ENCODE results near the gene CUEDC2. TPM values are rescaled to one million over a fixed set of nuclear protein-coding genes. Genes with fewer than 3 reads are reported as not detected.
A peak's percentile ranks its signal among the peaks of the same experiment; 100 is the strongest.
"Not testable (repeated sequence)": the region's sequence is repeated elsewhere in the genome, so short reads cannot be mapped to it uniquely, and the experiment has no call there.

CUEDC2 gene
- total RNA-seq, 4 donors from 2014 or later: 61.4 to 84.3 (median 67.5) TPM

DNA sequence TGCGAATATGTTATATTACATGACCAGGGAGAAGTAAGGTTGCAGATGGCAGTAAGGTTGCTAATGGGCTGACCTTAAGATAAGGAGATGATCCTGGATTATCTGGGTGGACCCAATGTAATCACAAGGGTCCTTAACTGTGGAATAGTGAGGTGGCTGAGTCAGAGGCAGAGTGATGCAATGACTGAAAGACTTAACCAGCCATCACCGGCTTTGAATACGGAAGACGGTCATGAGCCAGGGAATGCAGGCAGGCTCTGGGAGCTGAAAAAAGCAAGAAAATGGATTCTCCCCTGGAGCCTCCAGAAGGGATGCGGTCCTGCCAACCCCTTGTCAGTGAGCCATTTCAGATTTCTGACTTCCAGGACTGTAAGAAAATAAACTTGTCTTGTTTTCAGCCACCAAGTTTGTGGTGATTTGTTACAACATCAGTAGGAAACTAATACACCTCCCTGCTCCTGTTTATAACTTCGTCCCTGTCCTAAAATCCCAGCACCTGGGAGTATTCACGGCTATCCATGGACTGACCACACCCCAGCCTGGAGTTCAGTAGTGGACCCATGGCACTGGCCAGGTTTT is 23.6 kb upstream of the CUEDC2 start:
- peaks cover 0 to 13% (median 9%) of the 10 kb centered on the region in 3 donors for H3K4me1 ChIP-seq
- no peak overlapping the region for H3K4me3 ChIP-seq
- H3K36me3 ChIP-seq: no peaks in the 10 kb centered on the region
- peak; percentile 57 for ATAC-seq
- TF ChIP-seq, protein P1, sequence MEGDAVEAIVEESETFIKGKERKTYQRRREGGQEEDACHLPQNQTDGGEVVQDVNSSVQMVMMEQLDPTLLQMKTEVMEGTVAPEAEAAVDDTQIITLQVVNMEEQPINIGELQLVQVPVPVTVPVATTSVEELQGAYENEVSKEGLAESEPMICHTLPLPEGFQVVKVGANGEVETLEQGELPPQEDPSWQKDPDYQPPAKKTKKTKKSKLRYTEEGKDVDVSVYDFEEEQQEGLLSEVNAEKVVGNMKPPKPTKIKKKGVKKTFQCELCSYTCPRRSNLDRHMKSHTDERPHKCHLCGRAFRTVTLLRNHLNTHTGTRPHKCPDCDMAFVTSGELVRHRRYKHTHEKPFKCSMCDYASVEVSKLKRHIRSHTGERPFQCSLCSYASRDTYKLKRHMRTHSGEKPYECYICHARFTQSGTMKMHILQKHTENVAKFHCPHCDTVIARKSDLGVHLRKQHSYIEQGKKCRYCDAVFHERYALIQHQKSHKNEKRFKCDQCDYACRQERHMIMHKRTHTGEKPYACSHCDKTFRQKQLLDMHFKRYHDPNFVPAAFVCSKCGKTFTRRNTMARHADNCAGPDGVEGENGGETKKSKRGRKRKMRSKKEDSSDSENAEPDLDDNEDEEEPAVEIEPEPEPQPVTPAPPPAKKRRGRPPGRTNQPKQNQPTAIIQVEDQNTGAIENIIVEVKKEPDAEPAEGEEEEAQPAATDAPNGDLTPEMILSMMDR (IDR thresholded peaks at IDR 0.05): no peak
- no peak overlapping the region for H3K27ac ChIP-seq
- WGBS, 2 donors (ENCODE audit: low coverage in 1 of 2): 77 to 83% methylated on average over 2 to 7 of the region's 7 CpGs
- H3K9me3 ChIP-seq: no peaks in the 10 kb centered on the region
- H3K27me3 ChIP-seq: no peaks in the 10 kb centered on the region

DNA sequence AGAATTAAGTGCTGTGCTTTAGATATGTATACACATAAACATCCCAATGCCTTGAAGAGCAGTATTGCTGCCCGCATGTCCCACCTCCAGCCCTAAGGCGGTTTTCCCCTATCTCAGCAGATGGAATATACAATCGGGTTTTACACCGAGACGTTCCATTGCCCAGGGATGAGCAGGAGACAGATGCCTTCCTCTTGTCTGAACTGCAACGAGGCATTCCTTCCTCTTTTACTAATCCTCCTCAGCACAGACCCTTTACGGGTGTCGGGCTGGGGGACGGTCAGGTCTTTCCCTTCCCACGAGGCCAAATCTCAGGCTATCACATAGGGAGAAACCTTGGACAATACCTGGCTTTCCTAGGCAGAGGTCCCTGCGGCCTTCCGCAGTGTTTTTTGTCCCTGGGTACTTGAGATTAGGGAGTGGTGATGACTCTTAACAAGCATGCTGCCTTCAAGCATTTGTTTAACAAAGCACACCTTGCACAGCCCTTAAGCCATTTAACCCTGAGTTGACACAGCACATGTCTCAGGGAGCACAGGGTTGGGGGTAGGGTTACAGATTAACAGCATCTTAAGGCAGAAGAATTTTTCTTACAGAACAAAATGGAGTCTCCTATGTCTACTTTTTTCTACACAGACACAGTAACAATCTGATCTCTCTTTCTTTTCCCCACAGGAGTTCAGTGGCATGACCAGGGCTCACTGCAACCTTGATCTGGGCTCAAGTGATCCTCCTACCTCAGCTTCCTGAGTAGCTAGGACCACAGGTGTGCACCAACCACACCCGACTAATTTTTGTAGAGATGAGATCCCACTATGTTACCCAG is 22.5 kb upstream of the CUEDC2 start:
- not testable (repeated sequence) for H3K27me3 ChIP-seq, H3K36me3 ChIP-seq, ATAC-seq, H3K4me3 ChIP-seq, H3K9me3 ChIP-seq, H3K27ac ChIP-seq
- peaks cover 0 to 14% (median 6%) of the 10 kb centered on the region in 3 donors for H3K4me1 ChIP-seq
- 73 to 78% methylated on average over 4 to 9 of the region's 13 CpGs for WGBS, 2 donors (ENCODE audit: low coverage in 1 of 2)

DNA sequence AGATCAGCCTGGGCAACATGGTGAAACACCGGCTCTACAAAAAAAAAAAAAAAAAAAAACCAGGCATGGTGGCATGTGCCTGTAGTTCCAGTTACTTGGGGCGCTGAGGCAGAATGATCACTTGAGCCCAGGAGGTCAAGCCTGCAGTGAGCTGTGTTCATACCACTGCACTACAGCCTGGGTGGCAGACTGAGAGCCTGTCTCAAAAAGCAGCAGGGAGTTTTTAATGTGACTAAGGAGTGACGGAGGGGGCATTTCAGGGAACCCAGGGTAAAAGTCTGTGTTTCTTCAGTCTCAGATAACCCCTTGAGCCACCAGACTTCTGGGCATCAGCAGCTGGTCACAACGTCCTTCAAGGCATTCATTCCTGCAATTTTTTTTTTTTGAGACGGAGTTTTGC is 21.1 kb upstream of the CUEDC2 start:
- Histone ChIP-seq H3K27me3 (no peaks in the 10 kb centered on the region), H3K4me1 (peaks cover 0 to 23% (median 6%) of the 10 kb centered on the region in 3 donors), H3K36me3 (no peaks in the 10 kb centered on the region), H3K4me3 (no peak overlapping the region), H3K9me3 (no peaks in the 10 kb centered on the region), H3K27ac (peak overlapping the region in 3 of 4 donors; percentile 31 to 40 (median 32))
- 79 to 80% methylated on average over 4 to 5 of the region's 5 CpGs for WGBS, 2 donors (ENCODE audit: low coverage in 1 of 2)
- TF ChIP-seq EP300 (IDR thresholded peaks at IDR 0.05) (no peak), POLR2A (IDR thresholded peaks at IDR 0.05) (no peak), POLR2AphosphoS5 (IDR thresholded peaks at IDR 0.05) (no peak)
- TF ChIP-seq, protein P1 (IDR thresholded peaks at IDR 0.05): no peak
- no peak for ATAC-seq

DNA sequence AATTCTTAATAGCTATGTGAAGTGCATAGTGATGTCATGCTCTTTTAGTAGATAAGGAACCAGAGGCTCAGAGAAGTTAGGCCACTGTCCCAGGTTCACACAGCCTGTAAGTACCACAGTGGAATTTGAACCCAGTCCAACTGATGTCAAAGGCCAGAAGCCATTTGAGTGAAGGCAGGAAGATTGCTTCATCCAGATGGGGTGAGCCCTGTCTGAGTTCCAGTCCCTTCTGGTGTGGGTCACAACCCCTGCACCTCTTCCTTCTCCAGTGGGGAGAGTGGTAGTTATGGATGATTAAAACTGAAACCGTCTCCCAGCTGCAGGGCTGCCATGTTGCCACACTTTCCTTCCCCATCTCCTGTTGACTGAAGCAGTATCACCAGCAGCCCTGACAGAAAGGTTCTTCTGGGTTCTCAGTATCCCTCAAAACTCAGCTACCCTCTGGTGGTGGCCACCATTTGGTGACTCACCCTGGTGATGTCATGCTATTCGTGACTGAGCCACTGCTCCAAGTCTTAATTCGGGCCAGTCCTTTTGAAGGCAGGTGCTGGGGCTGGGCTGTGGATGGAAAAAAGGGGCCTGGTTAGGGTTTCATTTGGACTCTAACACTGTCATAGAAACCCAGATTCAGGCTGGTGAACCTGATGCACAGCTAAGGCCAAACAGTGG is 20.4 kb upstream of the CUEDC2 start:
- H3K27ac ChIP-seq: peak overlapping the region in 3 of 4 donors; percentile 31 to 40 (median 32)
- 36 to 67% methylated on average over 1 to 3 of the region's 3 CpGs for WGBS, 2 donors (ENCODE audit: low coverage in 1 of 2)
- no peak overlapping the region for H3K4me3 ChIP-seq
- H3K9me3 ChIP-seq: no peaks in the 10 kb centered on the region
- no peaks in the 10 kb centered on the region for H3K27me3 ChIP-seq
- TF ChIP-seq EP300 (IDR thresholded peaks at IDR 0.05): no peak
- TF ChIP-seq, protein P1 (IDR thresholded peaks at IDR 0.05): no peak
- no peak for TF ChIP-seq POLR2AphosphoS5 (IDR thresholded peaks at IDR 0.05)
- TF ChIP-seq POLR2A (IDR thresholded peaks at IDR 0.05): no peak
- H3K4me1 ChIP-seq: peaks cover 0 to 23% (median 6%) of the 10 kb centered on the region in 3 donors
- peak; percentile 21 for ATAC-seq
- no peaks in the 10 kb centered on the region for H3K36me3 ChIP-seq

DNA sequence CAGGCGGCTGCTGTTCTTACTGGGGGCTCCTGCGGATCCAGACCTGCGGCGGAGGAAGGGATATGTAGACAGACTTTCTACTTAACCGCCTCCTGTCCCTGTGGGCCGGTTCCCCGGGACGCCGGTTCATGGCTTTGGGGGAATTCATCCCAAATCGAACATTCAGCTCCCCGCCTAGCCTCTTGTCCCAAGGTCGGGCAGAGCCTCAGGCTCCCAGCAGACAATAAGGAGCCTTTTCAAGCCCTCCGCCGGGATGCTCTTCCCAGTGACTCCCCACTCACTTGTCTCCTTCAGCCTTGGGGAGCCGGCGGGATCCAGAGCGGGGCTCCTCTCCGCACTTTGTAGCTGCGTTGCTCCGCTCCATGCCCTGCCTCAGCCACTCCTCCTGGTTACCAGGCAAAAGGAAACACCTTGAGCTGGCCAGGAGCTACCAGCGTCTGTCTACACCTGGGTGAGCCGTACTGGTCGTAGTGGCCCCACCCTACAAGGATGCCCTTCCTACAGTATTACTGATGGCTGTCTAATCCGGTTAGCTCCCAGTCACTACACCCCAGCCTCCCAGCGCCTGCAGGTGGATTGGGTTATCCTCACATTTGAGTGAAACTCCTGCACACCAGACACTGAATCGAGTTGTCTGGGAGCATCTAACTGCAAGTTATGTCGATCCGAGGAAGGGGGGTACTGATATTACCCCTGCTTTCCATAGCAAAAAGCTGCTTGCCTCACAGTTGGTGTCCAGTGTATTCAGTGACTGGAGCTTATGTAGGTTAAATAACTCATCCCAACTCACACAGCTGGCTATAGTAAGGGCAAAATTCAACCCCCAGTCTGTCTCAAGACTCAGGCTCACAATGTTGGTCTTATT is 19.0 kb upstream of the CUEDC2 start, which contains the start of gene C10orf95:
Gene C10orf95 (minus strand): TSS at position 439 of the 865 bp plus-strand sequence. CDS start 450 bp downstream, outside the sequence.
- Histone ChIP-seq H3K27me3 (no peaks in the 10 kb centered on the region), H3K36me3 (no peaks in the 10 kb centered on the region), H3K4me3 (peak within 1 kb of the TSS; percentile 62 to 89), H3K4me1 (peaks cover 0 to 23% (median 6%) of the 10 kb centered on the region in 3 donors), H3K27ac (peak within 1 kb of the TSS; percentile 6 to 93 (median 87)), H3K9me3 (no peaks in the 10 kb centered on the region)
- ATAC-seq: no peak
- TF ChIP-seq EP300 (IDR thresholded peaks at IDR 0.05): no peak
- TF ChIP-seq, protein P1 (IDR thresholded peaks at IDR 0.05): no peak
- TF ChIP-seq POLR2A (IDR thresholded peaks at IDR 0.05): no peak
- no peak for TF ChIP-seq POLR2AphosphoS5 (IDR thresholded peaks at IDR 0.05)
- 0 to 40% methylated on average over 2 to 16 of the region's 28 CpGs for WGBS, 2 donors (ENCODE audit: low coverage in 1 of 2)

Measured in gastroesophageal sphincter (tissue), 4 donors.